HG02571 (cell line): ENCODE data around the gene CA6.
"Not testable (repeated sequence)": the region's sequence is repeated elsewhere in the genome, so short reads cannot be mapped to it uniquely, and the experiment has no call there.

Experiments
- ATAC-seq: cut with Tn5 transposase; IDR thresholded peaks from one replicate; pipeline ENCODE4 v1.9.1; 2021; ENCODE audit warnings: mild to moderate bottlenecking, moderate library complexity; ENCODE audit not compliant: unreplicated experiment

Gene CA6

DNA sequence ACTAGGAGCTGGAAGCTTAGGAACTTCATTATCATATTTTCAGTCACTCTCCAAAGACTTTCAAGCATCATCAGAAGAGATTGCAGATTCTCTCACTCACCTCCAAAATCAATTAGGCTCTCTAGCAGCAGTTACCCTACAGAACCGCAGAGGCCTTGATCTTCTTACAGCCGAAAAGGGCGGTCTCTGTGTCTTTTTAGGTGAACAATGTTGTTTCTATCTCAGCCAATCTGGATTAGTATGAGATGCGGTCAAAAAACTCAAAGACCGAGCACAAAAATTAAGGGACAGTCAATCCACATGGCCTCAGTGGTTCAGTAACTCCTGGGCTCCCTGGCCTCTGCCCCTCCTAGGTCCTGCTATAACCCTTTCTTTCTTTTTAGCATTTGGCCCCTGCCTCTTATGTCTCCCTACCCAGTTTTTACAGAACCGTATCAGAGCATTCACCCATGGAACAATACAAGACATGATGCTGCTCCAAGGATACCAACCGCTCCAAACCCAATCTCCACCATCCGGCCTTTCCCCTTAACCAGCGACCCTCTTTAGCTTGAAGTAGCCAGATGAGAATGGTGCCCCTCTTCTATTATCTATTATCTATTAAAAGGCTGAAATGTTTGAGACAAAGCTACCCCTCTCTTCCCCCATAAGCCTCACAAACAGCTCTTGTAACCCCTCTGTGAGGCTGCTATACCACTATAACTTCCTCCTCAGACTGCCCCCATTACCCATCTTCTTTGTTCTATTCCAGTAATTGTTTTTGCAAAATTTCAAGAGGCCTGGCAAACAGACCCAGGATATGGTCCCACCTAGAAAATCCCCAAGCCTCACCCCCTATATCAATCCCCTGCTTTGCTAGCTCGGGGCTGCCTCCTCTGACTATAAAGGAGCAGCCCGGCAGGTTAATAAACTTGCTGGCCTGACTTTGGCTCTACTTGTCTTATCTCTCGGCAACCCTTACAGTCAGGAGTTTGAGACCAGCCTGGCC, 18.7 kb upstream of the CA6 start:
- ATAC-seq: no peak

DNA sequence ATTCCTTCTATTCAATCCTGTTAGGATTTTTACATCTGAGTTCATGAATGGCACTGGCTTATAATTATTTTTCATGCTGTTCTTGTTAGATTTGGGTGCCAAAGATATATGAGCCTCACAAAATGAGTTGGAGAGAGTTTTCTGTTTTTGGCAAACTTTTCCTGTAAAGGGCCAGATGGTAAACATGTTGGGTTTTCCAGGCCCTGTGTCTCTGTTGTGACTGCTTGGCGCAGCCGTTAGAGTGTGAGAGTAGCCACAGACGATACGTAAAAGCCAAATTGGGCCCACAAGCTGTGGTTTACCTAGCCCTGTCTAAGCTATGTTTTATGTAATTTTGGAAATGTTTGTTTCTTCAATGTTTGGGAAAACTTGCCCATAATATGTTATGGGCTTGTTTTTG, 15.6 kb upstream of the CA6 start:
- ATAC-seq: no peak

DNA sequence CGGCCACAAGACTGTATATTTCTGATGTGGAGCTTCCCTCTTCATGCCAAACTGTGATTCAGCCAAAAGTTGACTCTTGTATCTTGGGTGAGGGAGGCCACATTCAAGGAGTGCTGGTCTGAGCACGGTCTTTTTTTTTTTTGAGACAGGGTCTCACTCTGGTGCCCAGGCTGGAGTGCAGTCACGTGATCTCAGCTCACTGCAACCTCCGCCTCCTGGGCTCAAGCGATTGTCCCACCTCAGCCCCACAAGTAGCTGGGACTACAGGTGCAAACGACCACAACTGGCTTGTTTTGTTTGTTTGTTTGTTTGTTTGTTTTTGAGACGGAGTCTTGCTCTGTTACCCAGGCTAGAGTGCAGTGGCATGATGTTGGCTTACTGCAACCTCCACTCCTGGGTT, 8.6 kb upstream of the CA6 start:
- ATAC-seq: not testable (repeated sequence)

DNA sequence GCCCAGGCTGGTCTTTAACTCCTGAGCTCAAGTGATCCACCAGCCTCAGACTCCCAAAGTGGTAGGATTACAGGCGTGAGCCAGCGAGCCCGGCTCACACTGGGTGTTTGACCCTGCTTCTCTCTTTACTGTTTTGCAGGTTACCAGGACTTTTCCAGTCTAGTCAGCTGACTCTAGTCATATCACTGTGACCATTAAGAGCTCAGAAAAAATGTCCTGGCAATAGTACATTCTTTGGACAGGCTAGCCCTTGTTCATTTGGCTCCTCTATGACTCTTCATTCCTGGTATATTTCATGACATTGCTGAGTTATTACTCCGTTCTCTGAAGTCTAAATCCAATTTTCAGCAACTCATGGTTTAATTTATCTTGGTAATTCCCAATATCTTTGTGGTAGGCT, 8.0 kb upstream of the CA6 start:
- ATAC-seq: no peak

DNA sequence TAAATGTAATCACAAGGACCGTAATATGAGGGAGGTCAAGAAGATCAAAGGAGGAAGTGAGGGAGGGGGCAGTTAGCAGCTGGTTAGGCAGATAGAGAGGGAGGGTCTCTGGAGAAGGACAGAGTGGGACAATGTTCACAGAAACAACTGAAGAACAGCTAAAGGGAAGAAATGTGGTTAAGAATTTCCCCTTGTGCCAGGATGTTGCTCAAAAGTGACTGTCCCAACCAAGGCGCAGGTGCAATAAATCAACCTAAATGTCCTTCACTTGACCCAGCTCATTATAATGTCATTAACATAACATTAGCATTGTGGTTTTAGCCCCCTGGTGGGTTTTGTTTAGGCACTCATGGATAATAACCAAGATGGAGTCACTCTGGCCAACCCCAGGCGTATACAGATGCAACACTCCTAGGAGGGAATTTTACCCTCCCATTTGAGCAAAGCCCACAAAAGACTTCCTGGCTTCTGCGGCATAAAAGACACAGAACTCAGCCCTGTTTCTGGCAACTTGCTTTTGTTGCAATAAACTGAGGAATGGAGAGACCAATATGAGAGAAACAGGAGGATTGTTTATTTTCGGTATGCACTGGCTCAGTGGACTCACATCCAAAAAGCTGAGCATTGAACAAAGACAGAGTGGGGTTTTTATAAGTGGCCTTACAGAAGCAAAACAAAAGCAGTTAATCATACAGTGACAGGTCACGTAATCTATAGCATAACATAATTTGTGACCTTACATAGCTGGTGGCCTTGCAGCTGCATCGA, 7.3 kb upstream of the CA6 start:
- ATAC-seq: no peak

DNA sequence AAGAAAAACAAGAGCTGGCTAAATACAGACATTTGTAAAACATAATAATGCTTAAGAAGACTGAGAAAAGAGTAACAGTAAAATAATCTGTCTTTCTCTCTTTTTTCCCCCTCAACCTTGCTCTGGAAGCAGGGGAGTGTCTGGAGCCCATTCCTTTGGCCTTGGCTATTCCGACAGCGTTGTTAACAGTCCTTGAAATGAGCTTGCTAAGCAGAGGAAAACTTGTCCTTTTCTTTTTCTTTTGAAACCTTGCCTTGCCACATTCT, 6.7 kb upstream of the CA6 start:
- no peak for ATAC-seq

DNA sequence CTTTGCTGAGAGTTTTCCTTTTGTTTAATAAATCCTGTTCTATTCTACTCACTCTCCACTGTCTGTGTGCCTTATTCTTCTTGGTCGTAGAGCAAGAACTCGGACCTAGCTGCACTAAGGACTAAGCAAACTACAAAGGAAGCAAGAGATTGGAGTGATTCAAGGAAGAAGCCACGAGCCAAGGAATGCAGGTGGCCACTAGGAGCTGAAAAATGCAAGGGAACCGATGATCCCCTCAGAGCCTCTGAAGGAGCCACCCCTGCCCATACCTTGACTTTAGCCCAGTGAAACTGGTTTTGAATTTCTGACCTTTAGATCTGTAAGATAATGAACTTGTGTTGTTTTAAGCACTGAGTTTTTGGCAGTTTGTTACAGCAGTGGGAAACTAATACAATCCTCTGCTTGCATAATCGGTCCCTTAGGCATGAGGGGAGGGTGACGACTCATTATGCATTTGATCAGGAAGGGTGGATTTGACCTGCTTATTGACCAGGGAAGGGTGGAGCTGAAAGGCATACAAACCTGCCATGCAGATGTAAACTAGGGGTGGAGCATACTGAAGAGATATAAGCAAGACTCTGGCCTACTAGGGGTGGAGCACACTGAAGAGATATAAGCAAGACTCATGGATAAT, 6.2 kb upstream of the CA6 start:
- ATAC-seq: no peak

DNA sequence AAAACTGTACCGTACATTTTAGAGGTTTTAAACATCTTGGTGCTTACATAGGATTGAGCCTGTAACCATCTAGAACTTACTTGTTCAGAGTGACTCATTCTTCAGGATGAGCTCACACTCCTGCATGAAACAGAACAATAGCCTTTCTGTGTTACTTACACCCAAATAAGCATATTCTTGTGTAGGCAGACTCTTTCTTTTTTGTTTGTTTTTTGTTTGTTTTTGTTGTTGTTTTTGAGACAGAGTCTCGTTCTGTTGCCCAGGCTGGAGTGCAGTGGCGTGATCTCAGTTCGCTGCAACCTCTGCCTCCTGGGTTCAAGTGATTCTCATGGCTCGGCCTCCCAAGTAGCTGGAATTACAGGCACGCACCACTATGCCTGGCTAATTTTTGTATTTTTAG, 3.8 kb upstream of the CA6 start:
- ATAC-seq: no peak

DNA sequence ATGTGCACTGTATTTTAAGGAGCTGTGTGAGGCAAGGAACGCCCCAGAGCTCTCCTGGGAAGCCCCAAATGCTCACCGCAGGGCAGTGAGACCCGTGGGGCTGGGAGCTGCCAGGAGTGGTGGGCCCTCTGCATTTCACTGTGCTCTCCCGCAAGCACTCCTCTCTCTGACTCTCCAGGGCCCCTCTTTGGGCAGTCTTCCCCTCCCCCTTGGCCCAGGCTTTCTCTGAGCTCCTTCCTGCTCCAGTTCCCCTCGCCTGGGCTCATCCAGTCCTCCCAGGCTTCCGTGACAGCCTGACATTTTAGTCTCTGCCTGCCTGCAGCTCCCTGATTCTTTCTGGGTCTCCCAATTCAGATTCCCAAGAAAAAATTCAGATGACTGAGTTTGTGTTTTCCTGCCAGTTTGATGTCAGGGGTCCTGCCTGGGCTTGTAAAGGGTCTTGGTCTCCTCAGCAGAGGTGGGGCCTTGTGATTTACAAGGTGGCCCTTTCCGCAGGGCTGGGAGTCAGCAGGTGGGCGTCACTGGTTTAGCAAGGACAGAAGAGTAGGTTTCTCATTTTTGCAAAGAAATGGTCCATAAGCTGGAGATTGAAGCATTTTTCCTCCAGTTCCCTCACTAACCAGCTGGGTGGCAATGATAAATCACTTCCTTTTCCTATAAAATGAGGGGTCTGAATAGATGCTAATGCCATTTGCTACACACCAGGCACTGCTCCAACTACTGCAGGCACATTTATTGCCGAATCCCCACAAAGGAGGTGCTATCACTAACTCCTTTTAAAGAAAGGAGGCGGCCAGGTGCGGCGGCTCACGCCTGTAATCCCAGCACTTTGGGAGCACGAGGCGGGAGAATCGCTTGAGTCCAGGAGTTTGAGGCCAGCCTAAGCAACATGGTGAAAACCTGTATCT, 1.9 kb upstream of the CA6 start:
- ATAC-seq: no peak

DNA sequence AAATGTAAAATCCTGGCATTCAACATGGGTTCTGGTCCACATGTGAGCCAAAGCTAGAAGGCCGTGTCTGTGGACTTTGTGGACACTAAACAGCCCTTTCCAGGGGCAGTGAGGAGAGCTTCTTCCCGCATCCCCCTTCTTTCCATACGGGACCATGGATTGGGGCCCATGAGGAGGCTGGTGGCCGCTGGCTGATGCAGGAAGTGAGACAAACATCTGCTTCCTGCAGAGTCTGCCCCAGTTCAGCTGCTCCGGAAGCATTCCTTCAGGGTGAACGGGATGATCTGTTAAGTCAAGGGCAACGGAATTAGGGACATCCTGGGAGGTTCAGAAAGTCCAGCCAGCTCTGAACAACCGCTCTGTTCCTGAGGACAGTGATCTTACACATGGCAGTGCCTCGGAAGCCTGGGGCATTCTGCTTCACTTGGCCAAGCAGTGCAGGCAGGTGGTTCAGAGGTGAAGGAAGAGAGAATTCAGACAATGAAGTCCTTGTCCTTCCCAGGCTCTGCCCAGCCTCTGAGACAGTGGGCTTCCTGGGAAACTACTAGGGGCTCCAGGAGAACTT, 1.5 kb downstream of the CA6 start:
- ATAC-seq: no peak

DNA sequence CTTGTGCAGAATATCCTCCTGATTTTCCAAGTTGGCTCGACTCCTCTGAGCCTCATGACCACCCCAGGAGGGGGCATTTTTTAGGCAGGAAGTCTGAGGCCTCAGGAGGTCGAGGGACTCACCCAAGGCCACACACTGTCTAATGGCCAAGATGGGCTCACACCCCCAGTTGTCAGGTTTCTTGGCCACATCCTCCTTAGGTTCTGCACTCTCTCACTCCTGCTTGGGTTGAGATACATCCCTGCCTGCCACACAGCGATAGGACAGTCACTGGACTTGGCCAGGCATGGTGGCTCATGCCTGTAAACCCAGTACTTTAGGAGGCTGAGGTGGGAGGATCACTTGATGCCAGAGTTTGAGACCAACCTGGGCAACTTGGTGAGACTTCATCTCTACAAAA, 4.6 kb downstream of the CA6 start:
- ATAC-seq: no peak

DNA sequence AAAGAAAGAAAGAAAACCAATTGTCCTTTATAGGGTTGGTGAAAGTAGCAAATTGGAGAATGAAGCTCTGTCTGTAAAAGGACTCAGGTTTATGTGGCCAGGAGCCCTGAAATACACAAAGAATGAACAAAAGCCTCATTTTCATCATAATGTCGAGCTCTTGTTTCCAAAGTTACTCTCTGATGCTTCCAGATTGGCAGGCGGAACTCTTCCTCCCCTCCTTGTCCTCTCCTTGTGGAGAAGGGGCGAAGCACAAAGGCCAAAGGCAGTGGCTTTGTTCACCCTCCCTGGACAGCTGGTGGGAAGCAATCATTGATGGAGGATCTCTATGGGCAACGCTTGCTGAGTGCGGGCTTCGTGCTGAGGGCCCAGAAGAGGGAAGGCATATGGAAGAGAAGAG, 5.6 kb downstream of the CA6 start:
- ATAC-seq: no peak

DNA sequence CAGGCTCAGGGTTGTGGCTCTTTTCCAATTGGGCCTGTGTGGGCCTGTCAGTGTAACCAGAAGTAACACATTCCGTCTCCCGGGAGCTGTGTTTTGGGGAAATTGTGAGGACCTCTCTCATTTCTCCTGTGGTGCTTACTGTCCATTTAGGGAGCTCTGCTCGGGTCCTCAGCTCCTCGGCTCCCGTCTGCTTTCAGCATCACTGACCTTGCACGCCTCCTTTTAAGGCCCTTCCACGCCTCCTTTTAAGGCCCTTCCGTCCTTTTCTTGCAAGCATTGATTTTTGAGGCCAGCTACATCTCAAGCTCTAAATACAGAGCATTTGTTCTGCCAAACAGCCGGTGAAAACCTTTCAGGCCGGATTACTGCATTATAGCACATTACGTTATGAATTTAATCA, 9.7 kb downstream of the CA6 start:
- ATAC-seq: no peak

DNA sequence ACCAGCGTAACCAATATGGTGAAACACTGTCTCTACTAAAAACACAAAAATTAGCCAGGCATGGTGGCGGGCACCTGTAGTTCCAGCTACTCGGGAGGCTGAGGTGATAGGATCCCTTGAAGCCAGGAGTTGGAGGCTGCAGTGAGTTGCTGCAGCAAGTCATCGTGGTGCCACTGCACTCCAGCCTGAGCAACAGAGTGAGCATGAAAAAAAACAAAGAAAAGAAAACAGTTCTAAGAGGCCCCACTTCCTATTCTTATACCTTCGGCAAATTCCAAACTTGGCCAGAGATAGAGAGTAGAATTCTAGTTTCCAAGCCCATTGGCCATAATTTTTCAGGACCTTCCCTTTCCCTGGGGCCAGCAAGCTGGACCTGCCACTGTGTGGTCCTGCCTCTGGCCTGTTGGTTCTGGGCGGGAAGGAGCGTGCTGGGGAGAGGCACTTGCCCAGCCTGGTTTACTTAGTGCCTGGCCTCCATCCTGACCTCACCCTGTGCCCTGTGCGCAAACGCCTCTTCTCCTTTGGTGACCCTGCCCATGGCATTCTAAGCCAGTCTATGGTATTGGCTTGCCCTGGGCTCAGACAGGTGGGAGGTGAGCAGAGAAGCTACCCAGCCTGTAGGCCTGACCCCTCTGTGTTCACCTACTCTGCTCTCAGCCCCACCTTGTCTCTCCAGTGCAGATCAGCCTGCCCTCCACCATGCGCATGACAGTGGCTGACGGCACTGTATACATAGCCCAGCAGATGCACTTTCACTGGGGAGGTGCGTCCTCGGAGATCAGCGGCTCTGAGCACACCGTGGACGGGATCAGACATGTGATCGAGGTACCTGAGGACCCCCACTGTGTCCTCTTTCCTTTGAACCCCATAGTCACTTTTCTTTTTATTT, 11.0 kb downstream of the CA6 start:
- no peak for ATAC-seq

DNA sequence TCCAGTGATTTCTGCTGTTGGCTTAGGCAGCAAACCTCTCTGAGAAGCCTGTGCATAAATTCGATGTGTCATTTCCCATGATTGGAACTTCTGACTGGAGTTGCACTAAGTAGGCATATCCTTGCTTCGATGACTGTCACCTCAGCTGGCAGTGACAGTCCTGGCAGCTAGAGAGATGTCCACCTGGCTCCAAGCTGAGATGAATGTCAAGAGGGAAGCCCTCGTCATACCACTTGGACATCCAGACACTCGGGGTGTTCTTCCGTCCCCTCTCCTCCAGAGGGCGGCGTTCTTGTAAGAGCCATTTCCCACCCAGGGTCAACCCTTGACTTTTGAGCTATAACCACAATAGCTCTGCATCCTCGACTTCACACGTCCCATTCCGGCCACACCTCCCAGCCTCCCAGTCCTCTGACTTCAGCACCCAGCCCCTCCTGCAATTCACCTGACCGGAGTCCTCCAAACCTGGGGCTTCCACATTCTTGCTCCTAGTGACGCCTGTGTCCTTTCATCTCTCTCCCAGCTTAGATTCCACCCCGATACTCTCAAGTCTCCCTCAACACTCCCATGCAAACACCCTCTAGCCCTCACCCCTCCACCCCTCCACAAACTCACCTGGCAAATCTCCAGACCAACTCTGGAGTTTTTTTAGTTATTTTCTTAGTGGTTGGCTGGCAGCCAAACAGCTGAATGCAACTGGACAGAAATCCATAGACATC, 17.3 kb downstream of the CA6 start:
- no peak for ATAC-seq

DNA sequence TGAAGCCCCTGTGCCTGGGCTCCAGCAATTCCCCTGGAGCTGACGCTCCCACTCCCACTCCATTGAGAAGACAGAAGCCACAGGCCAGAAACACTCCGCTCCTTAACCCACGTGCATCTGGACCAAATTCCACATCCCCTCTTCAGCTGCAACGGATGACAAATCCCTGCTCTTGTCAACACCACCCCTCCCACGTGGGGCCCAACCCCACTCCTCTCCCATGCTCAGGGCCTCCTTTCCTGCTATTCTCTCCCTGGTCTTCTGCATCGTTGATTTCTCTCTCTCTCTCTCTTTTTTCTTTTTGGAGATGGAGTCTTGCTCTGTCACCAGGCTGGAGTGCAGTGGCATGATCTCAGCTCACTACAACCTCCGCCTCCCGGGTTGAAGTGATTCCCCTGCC, 18.3 kb downstream of the CA6 start:
- ATAC-seq: no peak

DNA sequence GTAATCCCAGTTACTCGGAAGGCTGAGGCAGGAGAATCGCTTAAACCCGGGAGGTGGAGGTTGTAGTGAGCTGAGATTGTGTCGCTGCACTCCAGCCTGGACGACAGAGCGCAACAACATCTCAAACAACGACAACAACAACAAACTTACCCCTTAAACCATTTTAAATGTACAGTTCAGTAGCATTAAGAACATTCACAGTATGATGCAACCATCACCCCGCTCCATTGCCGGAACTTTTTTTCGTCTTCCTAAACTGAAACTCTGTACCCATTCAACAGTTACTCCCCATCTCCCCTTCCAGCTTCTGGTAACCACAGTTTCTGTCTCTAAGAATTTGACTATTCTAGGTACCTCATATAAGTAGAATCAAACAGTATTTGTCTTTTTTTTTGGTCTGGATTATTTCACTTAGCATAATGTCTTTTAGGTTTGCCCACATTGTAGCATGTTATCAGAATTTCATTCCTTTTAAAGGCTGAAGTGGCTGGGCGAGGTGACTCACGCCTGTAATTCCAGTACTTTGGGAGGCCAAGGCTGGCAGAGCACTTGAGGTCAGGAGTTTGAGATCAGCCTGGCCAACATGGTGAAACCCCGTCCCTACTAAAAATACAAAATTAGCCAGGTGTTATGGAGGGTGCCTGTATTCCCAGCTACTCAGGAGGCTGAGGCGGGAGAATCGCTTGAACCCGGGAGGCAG, 19.6 kb downstream of the CA6 start:
- ATAC-seq: no peak

DNA sequence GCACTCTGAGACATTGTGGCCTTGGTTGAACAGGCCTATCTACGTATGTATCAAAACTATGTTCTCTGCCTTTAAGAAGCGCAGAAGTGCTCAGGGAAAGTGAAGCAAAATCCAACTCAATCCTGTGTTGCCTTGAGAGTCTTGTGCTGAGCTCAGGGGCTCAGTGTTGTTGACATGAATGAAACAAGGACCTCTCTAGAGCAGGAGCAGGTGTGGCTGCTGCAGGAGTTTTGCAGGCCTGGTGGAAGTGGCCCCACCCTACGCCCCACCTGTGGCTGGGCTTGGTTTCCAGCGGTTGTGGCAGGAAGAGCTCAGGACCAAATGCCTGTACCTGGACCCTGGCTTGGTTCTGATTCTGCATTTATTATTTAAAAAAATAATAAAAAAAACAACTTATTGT, 20.9 kb downstream of the CA6 start:
- no peak for ATAC-seq
